Activated CD8-positive, alpha-beta memory T cell treated with anti-CD3 and anti-CD28 coated beads for 48 hours (primary cell): ENCODE data around the gene SS18L1.

ENCODE experiments used
- DNase-seq, 3 experiments: peaks; one replicate each; pipeline ENCODE4 v3.0.0-alpha.2; 2020; ENCODE audit warnings: low read depth in 2 of 3, low spot score in 2 of 3

The SS18L1 gene

GRCh38 chr20:62168890-62169435 is 25.4 kb downstream of the SS18L1 start:
- DNase-seq: no peak

- no peak for DNase-seq
Measured at GRCh38 chr20:62170536-62170935, 27.0 kb downstream of the SS18L1 start.

GRCh38 chr20:62171245-62171644 is 27.7 kb downstream of the SS18L1 start:
- DNase-seq: no peak

- no peak for DNase-seq
Measured at GRCh38 chr20:62172666-62173065, 29.1 kb downstream of the SS18L1 start.

GRCh38 chr20:62174021-62174804 is 30.6 kb downstream of the SS18L1 start:
- DNase-seq: no peak

GRCh38 chr20:62174870-62175624 is 31.5 kb downstream of the SS18L1 start:
- DNase-seq: no peak

- DNase-seq: no peak
Measured at GRCh38 chr20:62175711-62176110, 32.1 kb downstream of the SS18L1 start.

GRCh38 chr20:62176866-62177265 is 33.3 kb downstream of the SS18L1 start:
- DNase-seq: no peak

- DNase-seq: no peak
Measured at GRCh38 chr20:62177307-62177706, 33.7 kb downstream of the SS18L1 start.

- DNase-seq: no peak
Measured at GRCh38 chr20:62178316-62179161, 35.0 kb downstream of the SS18L1 start.

GRCh38 chr20:62179162-62179504 is 35.6 kb downstream of the SS18L1 start:
- no peak for DNase-seq

GRCh38 chr20:62181808-62182207 is 38.2 kb downstream of the SS18L1 start:
- DNase-seq: no peak

- DNase-seq: peak; percentile 78 to 88 (median 83)
Measured at GRCh38 chr20:62182469-62183425, 39.2 kb downstream of the SS18L1 start, which contains the start of gene MTG2. MTG2 (plus strand) TSS chr20:62183028; CDS start chr20:62193421, 10,393 bp downstream.

GRCh38 chr20:62183426-62184142 is 40.0 kb downstream of the SS18L1 start:
- DNase-seq: no peak

GRCh38 chr20:62186096-62186426 is 42.5 kb downstream of the SS18L1 start:
- DNase-seq: no peak

- no peak for DNase-seq
Measured at GRCh38 chr20:62186887-62187866, 43.6 kb downstream of the SS18L1 start.

- DNase-seq: no peak
Measured at GRCh38 chr20:62190639-62191411, 47.3 kb downstream of the SS18L1 start.
